Left ventricle myocardium inferior (tissue), 1 donor: ENCODE data around the gene TYRP1. TPM values are rescaled to one million over a fixed set of nuclear protein-coding genes. Genes with fewer than 3 reads are reported as not detected.

Experiments
- DNase-seq: peaks from one replicate; pipeline ENCODE4 v3.0.0-alpha.2; 2020
- H3K27ac ChIP-seq: fragments of 200-600 bp; replicated peaks from 2 replicates; pipeline ENCODE4 v1.8.0; 2021
- H3K27me3 ChIP-seq: fragments of 200-600 bp; 2 replicates; pipeline ENCODE4 v1.8.0; 2021; ENCODE audit warnings: low read depth
- H3K36me3 ChIP-seq: fragments of 200-600 bp; 2 replicates; pipeline ENCODE4 v1.8.0; 2021
- H3K4me1 ChIP-seq: fragments of 200-600 bp; 2 replicates; pipeline ENCODE4 v1.8.0; 2021
- H3K4me3 ChIP-seq: fragments of 200-600 bp; 2 replicates; pipeline ENCODE4 v1.8.0; 2021; ENCODE audit warnings: mild to moderate bottlenecking, moderate library complexity
- H3K9me3 ChIP-seq: fragments of 200-600 bp; replicated peaks from 2 replicates; pipeline ENCODE4 v1.8.0; 2021
- CTCF ChIP-seq: fragments of 200-600 bp; IDR thresholded peaks from 2 replicates; pipeline ENCODE4 v1.8.0; 2021; ENCODE audit warnings: antibody characterized with exemption, mild to moderate bottlenecking, borderline replicate concordance
- intact Hi-C: fragments of 100-400 bp; cut with micrococcal nuclease; formaldehyde crosslinking; loops from one replicate; pipeline ENCODE4 v1.11.0; 2022
- total RNA-seq: library from RNA; stranded (reverse); fragmentation: NEBNext Ultra II Directional; extraction: Animal tissue kit (Norgen Biotek cat#: 25700); gene quantifications from one replicate; pipeline ENCODE4 v1.2.1, GENCODE V29; 2021
- donor health status: DM: no; HTN: yes; CAD: no; lungs with severe emphysema.

The TYRP1 gene
- total RNA-seq, 1 donor from 2014 or later = 74.1 TPM

DNA sequence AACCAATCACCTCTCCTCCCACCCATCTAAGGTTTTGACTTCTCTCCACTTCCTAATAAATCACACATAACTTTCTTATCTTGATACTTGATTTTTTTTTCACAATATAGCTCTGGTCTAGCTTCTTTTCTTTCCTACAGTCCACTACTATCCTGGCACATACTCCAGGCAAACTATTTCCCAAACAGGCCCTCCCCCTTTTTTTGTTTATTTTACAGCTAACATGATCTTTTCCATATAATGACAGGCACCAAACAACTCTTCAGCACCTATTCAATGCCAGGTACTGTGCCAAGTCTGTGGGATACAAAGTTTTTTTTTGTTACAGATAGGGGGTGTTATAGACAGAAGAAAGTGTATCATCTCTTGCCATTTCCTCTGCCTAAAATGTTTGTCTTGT lies 7.9 kb downstream of the TYRP1 start:
- no peaks in the 10 kb centered on the region for H3K9me3 ChIP-seq
- DNase-seq = no peak
- peaks cover 9% of the 10 kb centered on the region for H3K36me3 ChIP-seq
- no peak for TF ChIP-seq CTCF
- peaks cover 34% of the 10 kb centered on the region for H3K4me1 ChIP-seq
- no peaks in the 10 kb centered on the region for H3K27me3 ChIP-seq
- no peak overlapping the region for H3K4me3 ChIP-seq
- no peak overlapping the region for H3K27ac ChIP-seq
- intact Hi-C loops = loop anchor here (10.0 kb wide), 1 partner anchor 64 kb away; no protein-coding TSS in a partner anchor

GRCh38 chr9:12702160-12702758 lies 9.1 kb downstream of the TYRP1 start:
- intact Hi-C loops = loop anchor here (10.0 kb wide), 1 partner anchor 63 kb away; no protein-coding TSS in a partner anchor
- H3K27ac ChIP-seq = no peak overlapping the region
- peak; percentile 65 for TF ChIP-seq CTCF
- DNase-seq = no peak
- H3K9me3 ChIP-seq = no peaks in the 10 kb centered on the region
- H3K27me3 ChIP-seq = no peaks in the 10 kb centered on the region
- no peak overlapping the region for H3K4me3 ChIP-seq
- H3K4me1 ChIP-seq = peaks cover 33% of the 10 kb centered on the region
- H3K36me3 ChIP-seq = peaks cover 12% of the 10 kb centered on the region

DNA sequence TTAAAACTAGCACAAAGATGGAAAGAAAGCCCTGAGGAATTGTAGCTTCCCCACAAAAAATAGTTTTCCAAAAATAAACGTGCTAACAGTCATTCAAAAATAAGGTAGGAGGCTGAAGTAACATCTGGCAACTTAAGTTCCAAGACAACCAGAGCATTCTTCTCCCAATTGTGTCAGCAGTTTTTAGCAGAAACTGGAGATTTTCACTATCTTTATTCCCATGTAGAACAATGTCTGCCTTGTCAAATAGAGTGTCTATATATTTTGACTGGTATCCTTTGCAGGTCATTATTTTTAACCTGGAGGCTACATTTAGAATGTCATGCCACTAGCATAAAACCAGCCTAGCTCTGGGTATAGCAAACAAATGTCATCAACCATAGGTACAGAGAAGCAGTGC lies 10.8 kb downstream of the TYRP1 start:
- no peak for DNase-seq
- H3K4me1 ChIP-seq = peaks cover 15% of the 10 kb centered on the region
- H3K4me3 ChIP-seq = no peak overlapping the region
- H3K36me3 ChIP-seq = peaks cover 12% of the 10 kb centered on the region
- H3K27me3 ChIP-seq = no peaks in the 10 kb centered on the region
- no peak for TF ChIP-seq CTCF
- no peaks in the 10 kb centered on the region for H3K9me3 ChIP-seq
- intact Hi-C loops = loop anchor here (10.0 kb wide), 1 partner anchor 61 kb away; no protein-coding TSS in a partner anchor
- no peak overlapping the region for H3K27ac ChIP-seq

- Histone ChIP-seq H3K4me1 (peaks cover 10% of the 10 kb centered on the region), H3K27me3 (no peaks in the 10 kb centered on the region), H3K36me3 (peaks cover 12% of the 10 kb centered on the region), H3K27ac (no peak overlapping the region), H3K9me3 (no peaks in the 10 kb centered on the region), H3K4me3 (no peak overlapping the region)
- no peak for DNase-seq
- TF ChIP-seq CTCF = no peak
- intact Hi-C loops = loop anchor here (10.0 kb wide), 1 partner anchor 59 kb away; no protein-coding TSS in a partner anchor
Measured at GRCh38 chr9:12705738-12706391, 12.7 kb downstream of the TYRP1 start.

DNA sequence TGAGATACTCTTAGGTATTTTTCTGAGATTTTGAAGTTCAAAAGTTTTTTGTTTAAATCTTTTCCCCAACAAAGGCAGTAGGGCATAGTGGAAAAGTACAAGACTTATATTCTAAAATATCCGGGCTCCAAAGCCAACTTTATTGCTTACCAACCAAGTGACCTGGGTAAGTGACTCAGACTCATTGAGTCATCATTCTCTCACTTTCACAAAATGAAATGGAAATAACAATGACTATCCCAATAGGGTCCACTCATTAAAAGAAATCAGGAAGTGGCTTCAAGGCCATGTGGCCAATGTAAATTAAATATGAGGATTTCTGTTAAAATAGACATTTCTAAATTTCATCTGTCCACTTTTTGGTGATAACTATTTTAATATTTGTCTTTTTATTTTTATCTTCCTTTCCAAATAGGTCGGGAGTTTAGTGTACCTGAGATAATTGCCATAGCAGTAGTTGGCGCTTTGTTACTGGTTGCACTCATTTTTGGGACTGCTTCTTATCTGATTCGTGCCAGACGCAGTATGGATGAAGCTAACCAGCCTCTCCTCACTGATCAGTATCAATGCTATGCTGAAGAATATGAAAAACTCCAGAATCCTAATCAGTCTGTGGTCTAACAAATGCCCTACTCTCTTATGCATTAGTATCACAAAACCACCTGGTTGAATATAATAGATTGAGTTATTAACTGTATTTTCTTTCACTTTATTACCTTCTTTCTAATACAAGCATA lies 15.5 kb downstream of the TYRP1 start:
- no peak overlapping the region for H3K4me3 ChIP-seq
- no peaks in the 10 kb centered on the region for H3K27me3 ChIP-seq
- TF ChIP-seq CTCF = no peak
- intact Hi-C loops = loop anchor here (10.0 kb wide), 1 partner anchor 56 kb away; no protein-coding TSS in a partner anchor
- no peaks in the 10 kb centered on the region for H3K9me3 ChIP-seq
- H3K4me1 ChIP-seq = peaks cover 5% of the 10 kb centered on the region
- DNase-seq = no peak
- H3K27ac ChIP-seq = no peak overlapping the region
- H3K36me3 ChIP-seq = peaks cover 12% of the 10 kb centered on the region
